Left lung (tissue), 14 donors: ENCODE data around the gene PIK3C3. TPM values are rescaled to one million over a fixed set of nuclear protein-coding genes. Genes with fewer than 3 reads are reported as not detected.

Experiments
- ATAC-seq: fragments of 200-7000 bp; cut with Tn5 transposase; one replicate; pipeline ENCODE4 v1.9.1; 2020; ENCODE audit warnings: moderate library complexity
- DNase-seq, 4 donors: peaks; one replicate each; pipeline ENCODE4 v3.0.0-alpha.2; 2013 to 2020
- H3K27ac ChIP-seq, 2 donors: fragments of 200-600 bp; sonication (generic) in 1 of 2; one replicate each; pipeline versions ENCODE4 v1.5.0 to v1.8.0; 2020 to 2021
- H3K27me3 ChIP-seq, 2 donors: fragments of 200-600 bp; sonication (generic) in 1 of 2; one replicate each; pipeline versions ENCODE4 v1.5.0 to v1.8.0; 2020 to 2021
- H3K36me3 ChIP-seq, 2 donors: fragments of 200-600 bp; sonication (generic) in 1 of 2; one replicate each; pipeline versions ENCODE4 v1.5.0 to v1.8.0; 2020 to 2021
- H3K4me1 ChIP-seq, 2 donors: fragments of 200-600 bp; one replicate each; pipeline ENCODE4 v1.8.0; 2021
- H3K4me3 ChIP-seq, 2 donors: fragments of 200-600 bp; sonication (generic) in 1 of 2; one replicate each; pipeline versions ENCODE4 v1.5.0 to v1.8.0; 2020 to 2021; ENCODE audit warnings: mild to moderate bottlenecking in 1 of 2
- H3K9me3 ChIP-seq, 2 donors: fragments of 200-600 bp; sonication (generic) in 1 of 2; one replicate each; pipeline versions ENCODE4 v1.5.0 to v1.8.0; 2020 to 2021
- CTCF ChIP-seq, 2 donors: fragments of 200-600 bp; sonication (generic) in 1 of 2; IDR thresholded peaks; one replicate each; pipeline versions ENCODE4 v1.5.0 to v1.8.0; 2021; ENCODE audit warnings: antibody characterized with exemption in 2 of 2
- intact Hi-C, 2 donors: fragments of 100-400 bp; cut with DNase I; formaldehyde crosslinking; loops; one replicate each; pipeline versions ENCODE4 v1.11.2 to v1.14.2; 2022
- long read RNA-seq, 12 donors: library from polyadenylated mRNA in 2 of 12; unstranded in 2 of 12; transcript quantifications; one replicate each; pipeline ENCODE4 v2.0.0 and lab custom pipeline, GENCODE V29; 2019 to 2026
- polyA plus RNA-seq, 6 donors: library from polyadenylated mRNA; unstranded; fragments of 120-200 nt; gene quantifications; one replicate each; pipeline ENCODE4 v1.2.1, GENCODE V29; 2013; ENCODE audit not compliant: insufficient read length in 6 of 6
- total RNA-seq, 2 donors: library from RNA; stranded (reverse); fragmentation: NEBNext Ultra II Directional; extraction: Animal tissue kit (Norgen Biotek cat#: 25700); gene quantifications; one replicate each; pipeline ENCODE4 v1.2.1, GENCODE V29; 2021
- donor health status: DM: no; HTN: yes; CAD: no.
- donor health status: DM: no; HTN: no; CAD: no.

Gene PIK3C3
- total RNA-seq (10 to 100 TPM; 40.3 to 47.1 TPM), polyA plus RNA-seq (10 to 100 TPM; 46.4 to 75.2 (median 59.3) TPM)
- long read RNA-seq, donor 1, full-length matches to known transcripts, result 8 of 21 reads
- long read RNA-seq, donor 1, partial matches to known transcripts, result 13 of 21 reads
- long read RNA-seq, donor 1, other reads (novel, unspliced or antisense), result 0 of 21 reads
- long read RNA-seq, donor 2, full-length matches to known transcripts, result 9 of 22 reads
- long read RNA-seq, donor 2, partial matches to known transcripts, result 13 of 22 reads
- long read RNA-seq, donor 2, other reads (novel, unspliced or antisense), result 0 of 22 reads
- long read RNA-seq, donor 3, full-length matches to known transcripts, result 7 of 14 reads
- long read RNA-seq, donor 3, partial matches to known transcripts, result 7 of 14 reads
- long read RNA-seq, donor 3, other reads (novel, unspliced or antisense), result 0 of 14 reads
- long read RNA-seq, donor 4, full-length matches to known transcripts, result 2 of 2 reads
- long read RNA-seq, donor 4, partial matches to known transcripts, result 0 of 2 reads
- long read RNA-seq, donor 4, other reads (novel, unspliced or antisense), result 0 of 2 reads
- long read RNA-seq, donor 5, full-length matches to known transcripts, result 6 of 13 reads
- long read RNA-seq, donor 5, partial matches to known transcripts, result 7 of 13 reads
- long read RNA-seq, donor 5, other reads (novel, unspliced or antisense), result 0 of 13 reads
- long read RNA-seq, donor 6, full-length matches to known transcripts, result 9 of 22 reads
- long read RNA-seq, donor 6, partial matches to known transcripts, result 13 of 22 reads
- long read RNA-seq, donor 6, other reads (novel, unspliced or antisense), result 0 of 22 reads
- long read RNA-seq, donor 7, full-length matches to known transcripts, result 6 of 13 reads
- long read RNA-seq, donor 7, partial matches to known transcripts, result 7 of 13 reads
- long read RNA-seq, donor 7, other reads (novel, unspliced or antisense), result 0 of 13 reads
- long read RNA-seq, donor 8, full-length matches to known transcripts, result 7 of 12 reads
- long read RNA-seq, donor 8, partial matches to known transcripts, result 5 of 12 reads
- long read RNA-seq, donor 8, other reads (novel, unspliced or antisense), result 0 of 12 reads
- long read RNA-seq, donor 9, result 0 reads
- long read RNA-seq, donor 10, result 0 reads
- long read RNA-seq, donor 11, result 0 reads
- long read RNA-seq, donor 12, full-length matches to known transcripts, result 6 of 13 reads
- long read RNA-seq, donor 12, partial matches to known transcripts, result 7 of 13 reads
- long read RNA-seq, donor 12, other reads (novel, unspliced or antisense), result 0 of 13 reads

GRCh38 chr18:41954827-41955613 is at the start of gene PIK3C3:
Gene PIK3C3, plus strand, starts transcription at chr18:41955234. Its CDS starts 58 bp downstream, at chr18:41955292.
- no peak for TF ChIP-seq CTCF (IDR thresholded peaks at IDR 0.05)
- H3K9me3 ChIP-seq, result no peaks in the 10 kb centered on the region
- H3K27me3 ChIP-seq, result peaks cover 0 to 3% of the 10 kb centered on the region in 2 donors
- peak; percentile 100 for ATAC-seq
- intact Hi-C loops, result no loop called here
- H3K27ac ChIP-seq, result peak within 1 kb of the TSS; percentile 58 to 74
- DNase-seq, result peak; percentile 96 to 98 (median 96)
- peaks cover 0 to 24% of the 10 kb centered on the region in 2 donors for H3K36me3 ChIP-seq
- peak within 1 kb of the TSS; percentile 58 to 89 for H3K4me3 ChIP-seq
- H3K4me1 ChIP-seq, result peaks cover 6 to 34% of the 10 kb centered on the region in 2 donors

- no peak for DNase-seq
- H3K9me3 ChIP-seq, result no peaks in the 10 kb centered on the region
These were observed 49.1 kb upstream of the PIK3C3 start for GRCh38 chr18:41905786-41906527.

GRCh38 chr18:41906528-41907146 is 48.4 kb upstream of the PIK3C3 start:
- H3K4me1 ChIP-seq, result no peaks in the 10 kb centered on the region
- TF ChIP-seq CTCF (IDR thresholded peaks at IDR 0.05), result peak; percentile 46 to 59
- H3K9me3 ChIP-seq, result no peaks in the 10 kb centered on the region
- H3K4me3 ChIP-seq, result no peak overlapping the region
- no peak overlapping the region for H3K27ac ChIP-seq
- DNase-seq (peak in 1 of 4 donors; percentile 44), ATAC-seq (peak; percentile 65)
- intact Hi-C loops, result no loop called here
- H3K36me3 ChIP-seq, result no peaks in the 10 kb centered on the region
- no peaks in the 10 kb centered on the region for H3K27me3 ChIP-seq

More at GRCh38 chr18:41905786-41906527, 49.1 kb upstream of the PIK3C3 start:
- Histone ChIP-seq H3K27me3 (no peaks in the 10 kb centered on the region), H3K36me3 (no peaks in the 10 kb centered on the region), H3K4me3 (no peak overlapping the region), H3K27ac (no peak overlapping the region), H3K4me1 (no peaks in the 10 kb centered on the region)
- intact Hi-C loops, result no loop called here
- no peak for ATAC-seq
- no peak for TF ChIP-seq CTCF (IDR thresholded peaks at IDR 0.05)

- DNase-seq (no peak), ATAC-seq (no peak)
- H3K4me1 ChIP-seq, result no peaks in the 10 kb centered on the region
- no peaks in the 10 kb centered on the region for H3K9me3 ChIP-seq
- no peak for TF ChIP-seq CTCF (IDR thresholded peaks at IDR 0.05)
- H3K27me3 ChIP-seq, result no peaks in the 10 kb centered on the region
- no peak overlapping the region for H3K27ac ChIP-seq
- H3K36me3 ChIP-seq, result no peaks in the 10 kb centered on the region
- intact Hi-C loops, result no loop called here
- no peak overlapping the region for H3K4me3 ChIP-seq
These were observed 37.9 kb upstream of the PIK3C3 start for GRCh38 chr18:41917181-41917580.
